Adrenal gland (tissue), 5 donors: Measurements from ENCODE around the gene MYBBP1A.

ENCODE experiments used
- POLR2A ChIP-seq, 2 donors: fragments of 450-650 bp; IDR thresholded peaks; one replicate each; pipeline ENCODE4 v1.6.1; 2017; ENCODE audit warnings: antibody characterized with exemption in 2 of 2, mild to moderate bottlenecking in 2 of 2, moderate library complexity in 1 of 2
- TF ChIP-seq, protein P1 (sequence below), 6 experiments: fragments of 450-650 bp in 4 of 6; fragments of 200-600 bp in 2 of 6; sonication (generic) in 1 of 6; IDR thresholded peaks; 1 replicate in 5 of 6; 2 replicates in 1 of 6; pipeline versions ENCODE4 v1.5.1 to v1.8.0; 2016 to 2021; ENCODE audit warnings: antibody characterized with exemption in 6 of 6, mild to moderate bottlenecking in 2 of 6, moderate library complexity in 1 of 6
- donor health status: DM: no; HTN: no; CAD: no.

DNA sequence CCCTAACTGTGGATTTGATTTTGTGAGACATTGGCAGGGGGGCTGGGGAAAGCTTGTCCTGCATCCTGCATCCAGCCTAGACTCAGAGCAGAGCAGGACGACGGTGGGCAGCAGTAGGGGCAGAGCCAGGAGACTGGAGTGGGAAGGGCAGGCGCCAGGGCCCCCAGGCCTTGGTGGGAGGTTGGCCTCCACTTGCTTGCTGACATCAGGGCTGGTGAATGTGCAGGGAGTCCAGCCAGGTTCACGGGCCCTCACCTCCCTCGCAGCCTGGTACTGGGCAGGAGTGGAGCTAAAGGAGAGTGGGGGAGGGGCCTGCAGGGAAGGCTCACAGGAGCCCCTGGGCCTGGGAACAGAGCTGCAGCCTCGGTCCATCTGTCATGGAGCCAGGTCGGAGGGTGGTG is 26.9 kb upstream of the MYBBP1A start:
- no peak for TF ChIP-seq POLR2A (IDR thresholded peaks at IDR 0.05)
- TF ChIP-seq, protein P1, sequence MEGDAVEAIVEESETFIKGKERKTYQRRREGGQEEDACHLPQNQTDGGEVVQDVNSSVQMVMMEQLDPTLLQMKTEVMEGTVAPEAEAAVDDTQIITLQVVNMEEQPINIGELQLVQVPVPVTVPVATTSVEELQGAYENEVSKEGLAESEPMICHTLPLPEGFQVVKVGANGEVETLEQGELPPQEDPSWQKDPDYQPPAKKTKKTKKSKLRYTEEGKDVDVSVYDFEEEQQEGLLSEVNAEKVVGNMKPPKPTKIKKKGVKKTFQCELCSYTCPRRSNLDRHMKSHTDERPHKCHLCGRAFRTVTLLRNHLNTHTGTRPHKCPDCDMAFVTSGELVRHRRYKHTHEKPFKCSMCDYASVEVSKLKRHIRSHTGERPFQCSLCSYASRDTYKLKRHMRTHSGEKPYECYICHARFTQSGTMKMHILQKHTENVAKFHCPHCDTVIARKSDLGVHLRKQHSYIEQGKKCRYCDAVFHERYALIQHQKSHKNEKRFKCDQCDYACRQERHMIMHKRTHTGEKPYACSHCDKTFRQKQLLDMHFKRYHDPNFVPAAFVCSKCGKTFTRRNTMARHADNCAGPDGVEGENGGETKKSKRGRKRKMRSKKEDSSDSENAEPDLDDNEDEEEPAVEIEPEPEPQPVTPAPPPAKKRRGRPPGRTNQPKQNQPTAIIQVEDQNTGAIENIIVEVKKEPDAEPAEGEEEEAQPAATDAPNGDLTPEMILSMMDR (IDR thresholded peaks at IDR 0.05) = no peak
